ENCODE measurements around the gene PRPF6. TPM values are rescaled to one million over a fixed set of nuclear protein-coding genes. Genes with fewer than 3 reads are reported as not detected.
A peak's percentile ranks its signal among the peaks of the same experiment; 100 is the strongest.

Gene PRPF6
- total and polyA plus RNA-seq, 2 of the 13 experiments (the other 11 are each of a cell fraction or from before 2014, with no cell fraction given): 63.7 to 101 TPM

DNA sequence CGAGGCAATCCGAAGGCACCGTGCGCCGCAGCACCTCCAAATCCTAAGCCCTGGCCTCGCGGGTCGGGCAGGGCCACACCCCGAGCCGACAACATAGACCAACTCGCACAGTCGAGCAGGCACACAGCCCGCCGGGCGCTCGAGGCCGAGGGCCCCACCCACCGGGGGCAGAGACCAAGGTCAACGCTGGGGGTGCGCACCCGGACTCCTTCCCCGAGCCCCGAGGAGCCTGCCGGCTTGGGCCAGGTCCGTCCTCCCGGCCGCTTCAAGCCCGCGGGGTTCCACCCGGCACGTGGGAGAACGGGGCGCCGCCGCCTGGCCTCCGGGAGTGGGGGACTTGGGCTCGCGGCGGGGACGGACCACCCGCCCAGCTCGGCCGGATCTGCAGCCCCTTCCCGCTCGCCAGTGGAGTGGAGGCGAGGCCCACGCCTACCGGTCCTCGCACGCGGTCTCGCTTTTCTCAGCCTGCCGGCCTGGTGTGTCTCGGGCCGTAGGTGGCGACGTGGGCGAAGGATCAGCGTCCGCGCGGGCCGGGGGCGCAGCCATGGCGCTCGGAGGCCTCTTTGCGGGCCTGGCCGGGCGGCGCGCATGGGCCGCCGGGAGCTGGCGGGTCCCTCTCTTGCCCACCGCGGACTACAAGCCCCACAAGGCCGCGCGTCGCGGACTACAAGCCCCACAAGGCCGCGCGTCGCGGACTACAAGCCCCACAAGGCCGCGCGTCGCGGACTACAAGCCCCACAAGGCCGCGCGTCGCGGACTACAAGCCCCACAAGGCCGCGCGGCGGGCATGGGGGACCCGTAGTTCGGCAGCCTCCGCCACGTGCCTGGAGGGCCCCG is 24.9 kb upstream of the PRPF6 start, which contains the start of gene UCKL1 (continued):
- TF ChIP-seq U2AF1 (optimal IDR thresholded peaks at IDR 0.05; ENCODE audit: low read depth, low read length) (peak; percentile 96), ZNF235 (CRISPR knock-in tag; IDR thresholded peaks at IDR 0.05; ENCODE audit: borderline replicate concordance) (peak; percentile 100), KDM5A (IDR thresholded peaks at IDR 0.05; ENCODE audit: borderline replicate concordance, low read length) (peak; percentile 82), ZNF749 (CRISPR knock-in tag; IDR thresholded peaks at IDR 0.05; ENCODE audit: borderline replicate concordance) (peak; percentile 92), ZNF121 (CRISPR knock-in tag; IDR thresholded peaks at IDR 0.05) (peak; percentile 30), SP2 (CRISPR knock-in tag; IDR thresholded peaks at IDR 0.05) (peak; percentile 69), PRPF4 (IDR thresholded peaks at IDR 0.05; ENCODE audit: low read depth, low read length, poor library complexity, severe bottlenecking) (no peak), RBAK (CRISPR knock-in tag; IDR thresholded peaks at IDR 0.05) (no peak; the same call in 1 of the 2 replicates), RNF2 (conservative IDR thresholded peaks at IDR 0.05; ENCODE audit: low read depth) (peak; percentile 89), SMC3 (IDR thresholded peaks at IDR 0.05; ENCODE audit: low read length) (no peak; the same call in 1 of the 2 replicates), ZNF615 (CRISPR knock-in tag; IDR thresholded peaks at IDR 0.05; ENCODE audit: borderline replicate concordance) (0 out of 2 replicates have a peak, but pooled peaks have one; percentile 91), NFE2L1 (CRISPR knock-in tag; IDR thresholded peaks at IDR 0.05; ENCODE audit: borderline replicate concordance) (peak; percentile 90), ZFX (CRISPR knock-in tag; IDR thresholded peaks at IDR 0.05; ENCODE audit: low read depth) (peak; percentile 100), ZNF17 (CRISPR knock-in tag; IDR thresholded peaks at IDR 0.05) (no peak; the same call in 1 of the 2 replicates), ZNF709 (CRISPR knock-in tag; IDR thresholded peaks at IDR 0.05) (peak; percentile 99)
- TF ChIP-seq, protein P1, sequence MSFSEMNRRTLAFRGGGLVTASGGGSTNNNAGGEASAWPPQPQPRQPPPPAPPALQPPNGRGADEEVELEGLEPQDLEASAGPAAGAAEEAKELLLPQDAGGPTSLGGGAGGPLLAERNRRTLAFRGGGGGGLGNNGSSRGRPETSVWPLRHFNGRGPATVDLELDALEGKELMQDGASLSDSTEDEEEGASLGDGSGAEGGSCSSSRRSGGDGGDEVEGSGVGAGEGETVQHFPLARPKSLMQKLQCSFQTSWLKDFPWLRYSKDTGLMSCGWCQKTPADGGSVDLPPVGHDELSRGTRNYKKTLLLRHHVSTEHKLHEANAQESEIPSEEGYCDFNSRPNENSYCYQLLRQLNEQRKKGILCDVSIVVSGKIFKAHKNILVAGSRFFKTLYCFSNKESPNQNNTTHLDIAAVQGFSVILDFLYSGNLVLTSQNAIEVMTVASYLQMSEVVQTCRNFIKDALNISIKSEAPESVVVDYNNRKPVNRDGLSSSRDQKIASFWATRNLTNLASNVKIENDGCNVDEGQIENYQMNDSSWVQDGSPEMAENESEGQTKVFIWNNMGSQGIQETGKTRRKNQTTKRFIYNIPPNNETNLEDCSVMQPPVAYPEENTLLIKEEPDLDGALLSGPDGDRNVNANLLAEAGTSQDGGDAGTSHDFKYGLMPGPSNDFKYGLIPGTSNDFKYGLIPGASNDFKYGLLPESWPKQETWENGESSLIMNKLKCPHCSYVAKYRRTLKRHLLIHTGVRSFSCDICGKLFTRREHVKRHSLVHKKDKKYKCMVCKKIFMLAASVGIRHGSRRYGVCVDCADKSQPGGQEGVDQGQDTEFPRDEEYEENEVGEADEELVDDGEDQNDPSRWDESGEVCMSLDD (CRISPR knock-in tag; IDR thresholded peaks at IDR 0.05; ENCODE audit: borderline replicate concordance): peak; percentile 98
- TF ChIP-seq, protein P2, sequence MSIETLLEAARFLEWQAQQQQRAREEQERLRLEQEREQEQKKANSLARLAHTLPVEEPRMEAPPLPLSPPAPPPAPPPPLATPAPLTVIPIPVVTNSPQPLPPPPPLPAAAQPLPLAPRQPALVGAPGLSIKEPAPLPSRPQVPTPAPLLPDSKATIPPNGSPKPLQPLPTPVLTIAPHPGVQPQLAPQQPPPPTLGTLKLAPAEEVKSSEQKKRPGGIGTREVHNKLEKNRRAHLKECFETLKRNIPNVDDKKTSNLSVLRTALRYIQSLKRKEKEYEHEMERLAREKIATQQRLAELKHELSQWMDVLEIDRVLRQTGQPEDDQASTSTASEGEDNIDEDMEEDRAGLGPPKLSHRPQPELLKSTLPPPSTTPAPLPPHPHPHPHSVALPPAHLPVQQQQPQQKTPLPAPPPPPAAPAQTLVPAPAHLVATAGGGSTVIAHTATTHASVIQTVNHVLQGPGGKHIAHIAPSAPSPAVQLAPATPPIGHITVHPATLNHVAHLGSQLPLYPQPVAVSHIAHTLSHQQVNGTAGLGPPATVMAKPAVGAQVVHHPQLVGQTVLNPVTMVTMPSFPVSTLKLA (IDR thresholded peaks at IDR 0.05): peak; percentile 97
- TF ChIP-seq, protein P3, sequence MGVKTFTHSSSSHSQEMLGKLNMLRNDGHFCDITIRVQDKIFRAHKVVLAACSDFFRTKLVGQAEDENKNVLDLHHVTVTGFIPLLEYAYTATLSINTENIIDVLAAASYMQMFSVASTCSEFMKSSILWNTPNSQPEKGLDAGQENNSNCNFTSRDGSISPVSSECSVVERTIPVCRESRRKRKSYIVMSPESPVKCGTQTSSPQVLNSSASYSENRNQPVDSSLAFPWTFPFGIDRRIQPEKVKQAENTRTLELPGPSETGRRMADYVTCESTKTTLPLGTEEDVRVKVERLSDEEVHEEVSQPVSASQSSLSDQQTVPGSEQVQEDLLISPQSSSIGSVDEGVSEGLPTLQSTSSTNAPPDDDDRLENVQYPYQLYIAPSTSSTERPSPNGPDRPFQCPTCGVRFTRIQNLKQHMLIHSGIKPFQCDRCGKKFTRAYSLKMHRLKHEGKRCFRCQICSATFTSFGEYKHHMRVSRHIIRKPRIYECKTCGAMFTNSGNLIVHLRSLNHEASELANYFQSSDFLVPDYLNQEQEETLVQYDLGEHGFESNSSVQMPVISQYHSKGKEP (CRISPR knock-in tag; IDR thresholded peaks at IDR 0.05): peak; percentile 51
- TF ChIP-seq, protein P4, sequence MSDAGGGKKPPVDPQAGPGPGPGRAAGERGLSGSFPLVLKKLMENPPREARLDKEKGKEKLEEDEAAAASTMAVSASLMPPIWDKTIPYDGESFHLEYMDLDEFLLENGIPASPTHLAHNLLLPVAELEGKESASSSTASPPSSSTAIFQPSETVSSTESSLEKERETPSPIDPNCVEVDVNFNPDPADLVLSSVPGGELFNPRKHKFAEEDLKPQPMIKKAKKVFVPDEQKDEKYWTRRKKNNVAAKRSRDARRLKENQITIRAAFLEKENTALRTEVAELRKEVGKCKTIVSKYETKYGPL (CRISPR knock-in tag; IDR thresholded peaks at IDR 0.05): peak; percentile 80
- TF ChIP-seq, protein P5, sequence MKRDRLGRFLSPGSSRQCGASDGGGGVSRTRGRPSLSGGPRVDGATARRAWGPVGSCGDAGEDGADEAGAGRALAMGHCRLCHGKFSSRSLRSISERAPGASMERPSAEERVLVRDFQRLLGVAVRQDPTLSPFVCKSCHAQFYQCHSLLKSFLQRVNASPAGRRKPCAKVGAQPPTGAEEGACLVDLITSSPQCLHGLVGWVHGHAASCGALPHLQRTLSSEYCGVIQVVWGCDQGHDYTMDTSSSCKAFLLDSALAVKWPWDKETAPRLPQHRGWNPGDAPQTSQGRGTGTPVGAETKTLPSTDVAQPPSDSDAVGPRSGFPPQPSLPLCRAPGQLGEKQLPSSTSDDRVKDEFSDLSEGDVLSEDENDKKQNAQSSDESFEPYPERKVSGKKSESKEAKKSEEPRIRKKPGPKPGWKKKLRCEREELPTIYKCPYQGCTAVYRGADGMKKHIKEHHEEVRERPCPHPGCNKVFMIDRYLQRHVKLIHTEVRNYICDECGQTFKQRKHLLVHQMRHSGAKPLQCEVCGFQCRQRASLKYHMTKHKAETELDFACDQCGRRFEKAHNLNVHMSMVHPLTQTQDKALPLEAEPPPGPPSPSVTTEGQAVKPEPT (CRISPR knock-in tag; IDR thresholded peaks at IDR 0.05; ENCODE audit: low read depth): peak; percentile 95; the same call in 1 of the 2 replicates

Measured in HepG2 (cell line).